Endothelial cell of hepatic sinusoid (primary cell): ENCODE results near the gene GADL1.

Experiments
- in situ Hi-C: cut with HindIII; loops from 2 replicates; pipeline ENCODE4 v1.10.0; 2017; ENCODE audit warnings: low sequenced_read_pairs

Gene GADL1

GRCh38 chr3:30733209-30733608, 161.3 kb downstream of the GADL1 start:
- in situ Hi-C loops: no loop called here

- in situ Hi-C loops: no loop called here
Observed at GRCh38 chr3:30730967-30731366, 163.5 kb downstream of the GADL1 start.

- in situ Hi-C loops: no loop called here
Observed at GRCh38 chr3:30729936-30730335, 164.5 kb downstream of the GADL1 start.

DNA sequence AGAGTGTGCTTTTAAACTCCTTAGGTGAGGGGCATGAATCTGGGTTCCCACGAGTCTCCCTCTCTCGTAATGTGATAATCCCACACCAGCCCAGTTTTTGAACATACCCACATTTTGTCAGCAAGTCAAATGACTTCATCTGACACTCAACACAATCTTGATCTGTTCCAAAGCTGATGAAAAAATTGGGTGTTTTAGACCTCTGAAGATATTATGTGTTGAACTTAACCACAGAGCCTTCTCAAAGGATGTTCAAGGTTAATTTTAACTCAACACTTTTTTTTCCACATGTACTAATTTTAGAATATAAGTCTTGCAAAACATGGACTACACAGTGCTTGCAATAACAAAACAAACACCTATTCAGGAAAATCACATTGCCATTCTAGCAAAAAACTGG, 164.9 kb downstream of the GADL1 start:
- in situ Hi-C loops: no loop called here

GRCh38 chr3:30728143-30728542, 166.3 kb downstream of the GADL1 start:
- in situ Hi-C loops: no loop called here

DNA sequence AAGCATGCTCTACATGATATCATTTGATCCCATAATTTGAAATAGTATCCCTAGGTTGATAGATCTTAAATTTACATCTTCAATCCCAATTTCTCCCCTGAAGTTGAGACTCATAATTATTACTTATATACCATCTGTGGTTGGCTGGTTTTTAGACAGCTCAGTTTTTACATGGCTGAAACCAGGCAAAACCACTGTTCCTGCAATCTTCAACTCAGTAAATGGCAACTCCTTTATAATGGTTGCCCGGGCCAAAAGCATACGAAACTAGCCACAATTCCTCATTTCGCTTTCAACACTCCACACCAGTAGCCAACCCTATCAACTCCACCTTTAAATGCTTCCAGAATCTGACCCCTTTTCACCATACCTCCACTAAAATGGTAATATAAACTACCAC, 169.6 kb downstream of the GADL1 start:
- in situ Hi-C loops: loop anchor here (25.0 kb wide), 1 partner anchor 688 kb away; no protein-coding TSS in a partner anchor

- in situ Hi-C loops: loop anchor here (25.0 kb wide), 1 partner anchor 686 kb away; no protein-coding TSS in a partner anchor
Observed at GRCh38 chr3:30723211-30723610, 171.2 kb downstream of the GADL1 start.

GRCh38 chr3:30721314-30721634, 173.2 kb downstream of the GADL1 start:
- in situ Hi-C loops: loop anchor here (25.0 kb wide), 1 partner anchor 684 kb away; no protein-coding TSS in a partner anchor

GRCh38 chr3:30720586-30721313, 173.7 kb downstream of the GADL1 start:
- in situ Hi-C loops: loop anchor here (25.0 kb wide), 1 partner anchor 683 kb away; no protein-coding TSS in a partner anchor

GRCh38 chr3:30719536-30719935, 174.9 kb downstream of the GADL1 start:
- in situ Hi-C loops: loop anchor here (25.0 kb wide), 1 partner anchor 682 kb away; no protein-coding TSS in a partner anchor

- in situ Hi-C loops: loop anchor here (25.0 kb wide), 1 partner anchor 677 kb away; no protein-coding TSS in a partner anchor
Observed at GRCh38 chr3:30713885-30714503, 180.5 kb downstream of the GADL1 start.

DNA sequence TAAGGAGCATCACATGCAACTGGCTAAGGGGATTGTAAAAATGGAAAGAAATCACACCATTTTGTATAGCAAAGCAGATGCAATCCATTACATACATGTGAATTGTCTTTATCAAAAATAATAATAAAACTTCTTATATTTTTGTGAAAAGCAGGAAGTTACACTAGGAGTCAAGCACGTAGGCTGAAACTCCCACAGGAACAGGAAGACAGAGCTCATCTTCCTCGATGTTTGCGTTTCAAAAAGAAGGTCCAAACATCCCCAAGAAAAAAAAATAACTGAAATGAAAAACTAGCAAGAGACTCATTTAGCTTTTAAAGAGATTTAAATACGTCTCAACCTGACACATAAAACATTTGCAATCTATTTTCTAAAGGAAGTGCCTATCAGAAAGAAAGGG, 181.5 kb downstream of the GADL1 start:
- in situ Hi-C loops: loop anchor here (25.0 kb wide), 1 partner anchor 676 kb away; no protein-coding TSS in a partner anchor

GRCh38 chr3:30711867-30712266, 182.6 kb downstream of the GADL1 start:
- in situ Hi-C loops: loop anchor here (25.0 kb wide), 1 partner anchor 675 kb away; no protein-coding TSS in a partner anchor

- in situ Hi-C loops: loop anchor here (25.0 kb wide), 1 partner anchor 674 kb away; no protein-coding TSS in a partner anchor
Observed at GRCh38 chr3:30711151-30711550, 183.3 kb downstream of the GADL1 start.

DNA sequence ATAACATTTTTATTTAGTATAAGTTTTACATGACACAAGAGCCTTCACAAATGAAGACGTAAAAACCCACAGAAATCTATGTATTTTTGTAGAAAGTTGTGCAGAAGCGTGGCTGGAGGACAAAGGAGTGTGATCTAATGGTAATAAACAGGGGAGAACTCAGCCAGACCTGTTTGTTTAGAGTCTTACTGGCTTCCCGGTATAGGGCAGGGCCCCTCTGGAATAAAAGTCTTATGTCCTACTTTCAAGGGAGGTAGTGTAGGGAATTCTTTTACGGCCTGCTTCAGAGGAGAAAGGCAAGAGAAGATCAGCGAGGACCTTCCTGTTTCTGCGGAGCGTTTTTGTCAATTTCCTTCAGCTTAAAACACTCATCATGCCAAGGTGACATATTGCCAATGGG, 184.4 kb downstream of the GADL1 start:
- in situ Hi-C loops: loop anchor here (25.0 kb wide), 1 partner anchor 673 kb away; no protein-coding TSS in a partner anchor

GRCh38 chr3:30708472-30708871, 186.0 kb downstream of the GADL1 start:
- in situ Hi-C loops: loop anchor here (25.0 kb wide), 1 partner anchor 671 kb away; no protein-coding TSS in a partner anchor

GRCh38 chr3:30707825-30708224, 186.6 kb downstream of the GADL1 start:
- in situ Hi-C loops: loop anchor here (25.0 kb wide), 1 partner anchor 671 kb away; no protein-coding TSS in a partner anchor

GRCh38 chr3:30704931-30705890, 189.2 kb downstream of the GADL1 start:
- in situ Hi-C loops: loop anchor here (25.0 kb wide), 1 partner anchor 668 kb away; no protein-coding TSS in a partner anchor

DNA sequence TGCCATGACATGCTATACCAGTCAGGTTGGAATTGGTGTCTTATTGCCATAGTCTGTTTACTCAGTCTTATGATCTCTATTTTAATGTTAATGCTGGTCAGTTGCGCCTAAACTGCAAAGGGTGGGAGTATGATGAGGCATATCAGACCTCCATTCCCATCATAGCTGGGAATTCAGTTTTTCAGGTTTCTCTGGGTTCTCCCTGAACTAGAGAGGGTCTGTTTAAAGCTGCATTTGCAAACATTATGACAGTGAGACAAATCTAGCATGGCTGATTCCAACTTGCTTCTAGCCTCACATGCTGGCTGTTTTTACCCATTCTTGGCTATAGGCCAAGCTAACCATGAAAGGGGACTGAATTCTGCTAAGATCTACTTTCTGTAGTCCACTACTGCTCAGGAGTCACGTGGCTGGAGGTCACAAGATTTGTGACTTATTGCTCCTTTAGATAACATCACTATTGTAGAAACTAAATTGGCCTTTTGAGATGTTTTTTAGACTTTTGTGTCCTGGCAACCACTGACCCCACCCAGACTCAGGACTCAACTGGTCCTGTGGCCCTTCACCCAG, 191.5 kb downstream of the GADL1 start:
- in situ Hi-C loops: loop anchor here (25.0 kb wide), 1 partner anchor 666 kb away; no protein-coding TSS in a partner anchor
